ENCODE results near the gene IQSEC1. TPM values are rescaled to one million over a fixed set of nuclear protein-coding genes. Genes with fewer than 3 reads are reported as not detected.

Gene IQSEC1
- total and polyA plus RNA-seq, 7 donors: 2.5 to 39.1 (median 23.9) TPM

DNA sequence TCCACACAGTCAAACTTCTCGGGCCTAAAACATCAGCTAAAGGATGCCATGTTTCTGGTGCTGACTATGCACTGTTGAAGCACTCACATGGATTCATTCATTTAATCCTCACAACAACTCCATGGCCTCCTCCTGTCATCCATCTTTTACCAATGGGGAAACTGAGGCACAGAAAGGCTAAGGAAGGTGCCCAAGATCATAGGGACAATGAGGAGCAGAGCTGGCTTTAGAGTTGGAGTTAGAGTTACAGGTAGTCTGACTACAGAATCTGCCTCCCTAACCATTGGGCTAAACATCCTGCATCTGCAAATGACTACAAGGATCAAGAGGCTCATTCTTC is 111.6 kb downstream of the IQSEC1 start:
- Histone ChIP-seq H3K27ac (no peak overlapping the region), H3K4me1 (peaks cover 0 to 95% (median 86%) of the 10 kb centered on the region in 4 donors), H3K4me3 (no peak overlapping the region), H3K27me3 (no peaks in the 10 kb centered on the region), H3K9me3 (no peaks in the 10 kb centered on the region), H3K36me3 (no peaks in the 10 kb centered on the region)
- no peak for DNase-seq
- TF ChIP-seq EP300 (IDR thresholded peaks at IDR 0.05) (no peak), POLR2AphosphoS5 (IDR thresholded peaks at IDR 0.05) (no peak), POLR2A (IDR thresholded peaks at IDR 0.05) (no peak)
- TF ChIP-seq, protein P1, sequence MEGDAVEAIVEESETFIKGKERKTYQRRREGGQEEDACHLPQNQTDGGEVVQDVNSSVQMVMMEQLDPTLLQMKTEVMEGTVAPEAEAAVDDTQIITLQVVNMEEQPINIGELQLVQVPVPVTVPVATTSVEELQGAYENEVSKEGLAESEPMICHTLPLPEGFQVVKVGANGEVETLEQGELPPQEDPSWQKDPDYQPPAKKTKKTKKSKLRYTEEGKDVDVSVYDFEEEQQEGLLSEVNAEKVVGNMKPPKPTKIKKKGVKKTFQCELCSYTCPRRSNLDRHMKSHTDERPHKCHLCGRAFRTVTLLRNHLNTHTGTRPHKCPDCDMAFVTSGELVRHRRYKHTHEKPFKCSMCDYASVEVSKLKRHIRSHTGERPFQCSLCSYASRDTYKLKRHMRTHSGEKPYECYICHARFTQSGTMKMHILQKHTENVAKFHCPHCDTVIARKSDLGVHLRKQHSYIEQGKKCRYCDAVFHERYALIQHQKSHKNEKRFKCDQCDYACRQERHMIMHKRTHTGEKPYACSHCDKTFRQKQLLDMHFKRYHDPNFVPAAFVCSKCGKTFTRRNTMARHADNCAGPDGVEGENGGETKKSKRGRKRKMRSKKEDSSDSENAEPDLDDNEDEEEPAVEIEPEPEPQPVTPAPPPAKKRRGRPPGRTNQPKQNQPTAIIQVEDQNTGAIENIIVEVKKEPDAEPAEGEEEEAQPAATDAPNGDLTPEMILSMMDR (IDR thresholded peaks at IDR 0.05): no peak
- WGBS, 2 donors: 84 to 88% methylated on average over 1 of the region's 1 CpG
- intact Hi-C loops (cut with DNase I): no loop called here

DNA sequence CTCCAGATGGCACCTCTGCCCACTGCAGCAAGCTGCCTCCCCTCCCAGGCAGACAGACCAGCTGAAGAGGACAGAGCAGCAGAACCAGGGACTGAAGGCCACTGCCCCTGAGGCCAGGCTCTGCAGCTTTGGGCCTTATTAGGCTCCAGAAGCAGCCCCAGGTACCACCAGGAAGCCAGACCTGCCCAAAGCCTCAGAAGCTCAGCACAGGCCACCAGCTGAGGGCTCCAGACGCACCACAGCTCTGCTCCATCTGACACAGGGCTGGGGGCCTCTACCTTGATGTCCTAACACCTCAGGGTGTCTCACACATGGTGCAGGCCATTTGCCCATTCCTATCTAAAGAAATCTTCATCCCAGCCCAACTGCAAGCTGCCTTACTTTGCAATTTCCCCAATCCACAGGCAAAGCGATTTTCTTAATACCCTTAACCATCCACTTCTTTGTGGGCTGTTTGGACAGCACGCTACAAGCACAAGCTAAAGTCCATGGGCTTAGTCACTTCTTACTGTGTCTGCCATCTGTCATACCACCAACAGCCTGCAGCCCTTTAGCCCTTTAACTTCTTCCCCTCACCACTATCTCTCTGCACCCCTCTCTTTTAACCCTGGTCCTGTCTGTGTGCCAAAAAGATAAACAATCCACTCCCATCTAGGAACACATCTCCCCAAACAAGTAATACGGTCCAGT is 112.1 kb downstream of the IQSEC1 start:
- no peak for DNase-seq
- Histone ChIP-seq H3K9me3 (no peaks in the 10 kb centered on the region), H3K4me1 (peaks cover 0 to 95% (median 84%) of the 10 kb centered on the region in 4 donors), H3K4me3 (no peak overlapping the region), H3K36me3 (no peaks in the 10 kb centered on the region), H3K27ac (peak overlapping the region in 1 of 4 donors; percentile 29), H3K27me3 (no peaks in the 10 kb centered on the region)
- TF ChIP-seq, protein P1 (IDR thresholded peaks at IDR 0.05): no peak
- TF ChIP-seq EP300 (IDR thresholded peaks at IDR 0.05) (no peak), POLR2AphosphoS5 (IDR thresholded peaks at IDR 0.05) (no peak), POLR2A (IDR thresholded peaks at IDR 0.05) (no peak)
- intact Hi-C loops (cut with DNase I): no loop called here
- WGBS, 2 donors: 70 to 83% methylated on average over 4 of the region's 4 CpGs

DNA sequence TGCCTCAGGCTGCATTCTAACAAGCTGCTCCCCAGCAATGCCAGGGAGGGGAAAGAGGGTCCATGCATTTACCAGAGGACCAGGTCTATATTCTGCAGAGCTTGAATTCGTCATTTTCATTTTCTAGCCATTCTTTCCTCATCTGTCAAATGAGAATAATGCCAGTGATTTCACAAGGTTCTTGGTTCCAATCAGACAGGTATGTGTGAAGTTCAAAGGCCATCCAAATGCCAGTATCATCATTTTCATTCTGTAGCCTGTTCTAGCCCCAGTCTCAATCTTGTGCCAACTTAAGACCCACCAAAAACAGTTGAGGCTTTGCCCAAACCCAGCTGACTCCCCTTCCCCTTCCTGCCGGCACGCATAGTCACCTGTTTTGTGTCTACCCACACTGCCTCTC is 112.7 kb downstream of the IQSEC1 start:
- H3K4me3 ChIP-seq: no peak overlapping the region
- H3K27ac ChIP-seq: peak overlapping the region in 2 of 4 donors; percentile 29 to 33
- no peaks in the 10 kb centered on the region for H3K36me3 ChIP-seq
- H3K4me1 ChIP-seq: peaks cover 0 to 95% (median 84%) of the 10 kb centered on the region in 4 donors
- no peaks in the 10 kb centered on the region for H3K9me3 ChIP-seq
- WGBS, 2 donors: 70 to 87% methylated on average over 3 of the region's 3 CpGs
- DNase-seq: no peak
- no peak for TF ChIP-seq POLR2A (IDR thresholded peaks at IDR 0.05)
- TF ChIP-seq EP300 (IDR thresholded peaks at IDR 0.05): no peak
- TF ChIP-seq POLR2AphosphoS5 (IDR thresholded peaks at IDR 0.05): no peak
- TF ChIP-seq, protein P1 (IDR thresholded peaks at IDR 0.05): no peak
- no peaks in the 10 kb centered on the region for H3K27me3 ChIP-seq
- intact Hi-C loops (cut with DNase I): no loop called here

DNA sequence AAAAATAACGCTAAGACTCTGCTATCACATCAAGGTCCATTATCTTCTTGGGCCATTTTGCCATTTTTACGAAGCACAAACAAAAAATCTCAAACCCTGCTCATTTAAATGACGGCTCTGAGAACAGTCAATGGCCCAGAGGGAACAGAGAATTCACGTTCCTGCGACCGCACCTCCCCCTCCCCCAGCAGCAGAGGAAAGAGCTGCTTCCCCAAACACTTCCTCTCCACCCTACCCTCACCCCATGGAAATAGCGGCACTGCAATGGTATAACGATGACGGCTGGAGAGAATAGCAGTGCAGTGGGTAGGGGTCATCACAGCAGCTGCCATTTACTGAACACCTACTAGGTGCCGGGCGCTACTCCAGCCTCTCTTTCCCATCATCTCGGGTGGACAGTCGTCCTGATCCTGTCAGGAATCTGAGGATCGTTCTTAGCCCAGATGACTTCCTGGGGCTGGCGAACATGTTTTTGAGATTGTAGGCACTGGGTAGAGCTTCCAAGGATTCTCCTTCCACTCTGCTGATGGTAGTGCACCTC is 113.3 kb downstream of the IQSEC1 start:
- H3K36me3 ChIP-seq: no peaks in the 10 kb centered on the region
- intact Hi-C loops (cut with DNase I): no loop called here
- H3K27ac ChIP-seq: peak overlapping the region in 2 of 4 donors; percentile 29 to 33
- H3K4me3 ChIP-seq: no peak overlapping the region
- no peak for TF ChIP-seq POLR2A (IDR thresholded peaks at IDR 0.05)
- TF ChIP-seq, protein P1 (IDR thresholded peaks at IDR 0.05): no peak
- no peak for TF ChIP-seq POLR2AphosphoS5 (IDR thresholded peaks at IDR 0.05)
- TF ChIP-seq EP300 (IDR thresholded peaks at IDR 0.05): no peak
- H3K4me1 ChIP-seq: peaks cover 0 to 95% (median 84%) of the 10 kb centered on the region in 4 donors
- DNase-seq: no peak
- 48 to 81% methylated on average over 15 of the region's 15 CpGs for WGBS, 2 donors
- H3K9me3 ChIP-seq: no peaks in the 10 kb centered on the region
- no peaks in the 10 kb centered on the region for H3K27me3 ChIP-seq

Measured in sigmoid colon (tissue), 7 donors.